Endothelial cell (in vitro differentiated cells): ENCODE results near the gene TNFRSF19. TPM values are rescaled to one million over a fixed set of nuclear protein-coding genes. Genes with fewer than 3 reads are reported as not detected.

ENCODE experiments used
- DNase-seq: peaks from one replicate; pipeline ENCODE4 v3.0.0; 2021; ENCODE audit warnings: low spot score
- H3K27ac Mint-ChIP-seq: one replicate; pipeline ENCODE4 v1.8.0; 2021; ENCODE audit warnings: mixed read lengths, inconsistent platforms; ENCODE audit not compliant: unreplicated experiment
- H3K27me3 Mint-ChIP-seq: one replicate; pipeline ENCODE4 v1.8.0; 2021; ENCODE audit warnings: mild to moderate bottlenecking, moderate library complexity, mixed read lengths, inconsistent platforms; ENCODE audit not compliant: unreplicated experiment
- H3K36me3 Mint-ChIP-seq: one replicate; pipeline ENCODE4 v1.8.0; 2021; ENCODE audit warnings: mild to moderate bottlenecking, low read depth, mixed read lengths, inconsistent platforms; ENCODE audit not compliant: unreplicated experiment
- H3K4me1 Mint-ChIP-seq: one replicate; pipeline ENCODE4 v1.8.0; 2021; ENCODE audit warnings: mild to moderate bottlenecking, mixed read lengths, inconsistent platforms; ENCODE audit not compliant: unreplicated experiment
- H3K4me3 Mint-ChIP-seq: one replicate; pipeline ENCODE4 v1.8.0; 2021; ENCODE audit warnings: mild to moderate bottlenecking, mixed read lengths, inconsistent platforms; ENCODE audit not compliant: unreplicated experiment
- H3K9me3 Mint-ChIP-seq: one replicate; pipeline ENCODE4 v1.8.0; 2021; ENCODE audit warnings: mixed read lengths, inconsistent platforms; ENCODE audit not compliant: unreplicated experiment
- total RNA-seq: library from RNA; stranded (reverse); fragmentation: NEBNext Ultra II Directional; extraction: Animal tissue kit (Norgen Biotek cat#: 25700); gene quantifications from one replicate; pipeline ENCODE4 v1.2.1, GENCODE V29; 2021; ENCODE audit not compliant: unreplicated experiment
- TF ChIP-seq, protein P1 (sequence below): fragments of 200-600 bp; sonication (generic); IDR thresholded peaks from one replicate; pipeline ENCODE4 v1.5.0; 2021; ENCODE audit warnings: antibody characterized with exemption; ENCODE audit not compliant: unreplicated experiment

Gene TNFRSF19
- total RNA-seq, 1 donor from 2014 or later, result 8.8 TPM

DNA sequence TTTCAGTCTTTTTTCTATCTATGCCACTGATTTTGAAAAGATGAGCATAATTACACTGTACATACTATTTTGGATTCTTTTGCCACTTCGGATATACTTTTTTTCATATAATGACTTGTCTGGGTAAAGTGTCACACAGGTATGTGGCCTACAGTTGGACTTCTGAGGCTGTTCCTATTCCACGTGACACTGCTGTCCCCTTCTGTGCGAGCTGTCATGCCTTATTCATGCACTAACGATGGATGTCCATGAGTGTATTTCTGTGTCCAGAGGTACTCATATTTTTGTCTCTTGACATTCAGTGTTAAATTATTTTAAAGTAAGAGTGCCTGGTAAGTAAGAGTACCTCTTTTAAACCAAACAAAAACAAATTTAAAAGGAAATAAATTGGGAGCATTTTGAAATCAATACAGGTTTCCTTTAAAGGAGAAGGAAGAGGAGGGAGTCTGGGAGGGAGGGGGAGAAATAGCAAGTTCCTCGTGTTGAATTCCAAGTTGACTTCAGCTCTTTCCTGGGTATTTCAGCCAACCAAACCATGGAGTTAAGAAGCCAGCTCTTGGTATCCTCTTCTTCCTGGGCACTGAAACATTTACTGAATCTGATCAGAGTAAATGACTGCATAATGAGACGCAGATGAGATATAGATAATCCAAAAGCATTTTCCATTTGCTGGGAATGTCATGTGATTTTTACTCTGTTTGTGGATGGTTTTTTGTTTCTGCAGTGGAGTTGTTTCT lies 61.3 kb downstream of the TNFRSF19 start:
- Mint-ChIP-seq H3K36me3 (no peaks in the 10 kb centered on the region), H3K27me3 (peaks cover 3% of the 10 kb centered on the region), H3K9me3 (no peaks in the 10 kb centered on the region), H3K4me3 (no peak overlapping the region), H3K4me1 (peaks cover 31% of the 10 kb centered on the region), H3K27ac (peak overlapping the region; percentile 45)
- TF ChIP-seq, protein P1, sequence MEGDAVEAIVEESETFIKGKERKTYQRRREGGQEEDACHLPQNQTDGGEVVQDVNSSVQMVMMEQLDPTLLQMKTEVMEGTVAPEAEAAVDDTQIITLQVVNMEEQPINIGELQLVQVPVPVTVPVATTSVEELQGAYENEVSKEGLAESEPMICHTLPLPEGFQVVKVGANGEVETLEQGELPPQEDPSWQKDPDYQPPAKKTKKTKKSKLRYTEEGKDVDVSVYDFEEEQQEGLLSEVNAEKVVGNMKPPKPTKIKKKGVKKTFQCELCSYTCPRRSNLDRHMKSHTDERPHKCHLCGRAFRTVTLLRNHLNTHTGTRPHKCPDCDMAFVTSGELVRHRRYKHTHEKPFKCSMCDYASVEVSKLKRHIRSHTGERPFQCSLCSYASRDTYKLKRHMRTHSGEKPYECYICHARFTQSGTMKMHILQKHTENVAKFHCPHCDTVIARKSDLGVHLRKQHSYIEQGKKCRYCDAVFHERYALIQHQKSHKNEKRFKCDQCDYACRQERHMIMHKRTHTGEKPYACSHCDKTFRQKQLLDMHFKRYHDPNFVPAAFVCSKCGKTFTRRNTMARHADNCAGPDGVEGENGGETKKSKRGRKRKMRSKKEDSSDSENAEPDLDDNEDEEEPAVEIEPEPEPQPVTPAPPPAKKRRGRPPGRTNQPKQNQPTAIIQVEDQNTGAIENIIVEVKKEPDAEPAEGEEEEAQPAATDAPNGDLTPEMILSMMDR, result no peak
- DNase-seq, result no peak

DNA sequence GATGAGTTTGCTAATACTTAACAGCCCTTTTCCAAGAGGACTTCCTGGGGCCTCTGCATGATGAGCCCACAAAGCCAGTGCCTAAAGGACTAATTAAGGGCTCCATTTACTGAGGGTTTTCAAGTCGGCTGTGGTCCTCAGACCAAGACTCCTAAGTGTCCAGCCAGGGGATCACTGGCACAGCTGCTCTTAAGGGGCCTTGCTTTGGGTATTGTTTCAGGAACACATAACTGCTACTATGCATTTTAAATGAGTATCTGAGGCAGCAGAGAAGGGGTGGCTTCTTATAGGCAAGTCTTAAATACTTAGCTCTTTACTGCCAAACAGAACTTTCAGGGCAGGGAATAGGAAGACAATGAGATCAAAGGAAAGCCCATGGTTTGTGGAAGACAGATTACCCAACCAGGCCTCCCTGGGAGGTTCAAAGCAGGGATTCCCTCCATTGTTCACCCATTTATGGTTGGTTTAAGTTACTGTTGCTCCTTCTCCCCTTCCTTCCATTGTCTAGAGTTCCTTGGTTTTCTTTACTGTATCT lies 61.9 kb downstream of the TNFRSF19 start:
- peaks cover 35% of the 10 kb centered on the region for H3K4me1 Mint-ChIP-seq
- H3K9me3 Mint-ChIP-seq, result no peaks in the 10 kb centered on the region
- peak overlapping the region; percentile 27 for H3K27ac Mint-ChIP-seq
- H3K27me3 Mint-ChIP-seq, result peaks cover 3% of the 10 kb centered on the region
- TF ChIP-seq, protein P1, result no peak
- no peaks in the 10 kb centered on the region for H3K36me3 Mint-ChIP-seq
- DNase-seq, result no peak
- no peak overlapping the region for H3K4me3 Mint-ChIP-seq

GRCh38 chr13:23632741-23633140 lies 62.5 kb downstream of the TNFRSF19 start:
- TF ChIP-seq, protein P1, result no peak
- peaks cover 3% of the 10 kb centered on the region for H3K27me3 Mint-ChIP-seq
- no peaks in the 10 kb centered on the region for H3K36me3 Mint-ChIP-seq
- no peak overlapping the region for H3K4me3 Mint-ChIP-seq
- peak overlapping the region; percentile 20 for H3K27ac Mint-ChIP-seq
- peaks cover 41% of the 10 kb centered on the region for H3K4me1 Mint-ChIP-seq
- DNase-seq, result no peak
- no peaks in the 10 kb centered on the region for H3K9me3 Mint-ChIP-seq

DNA sequence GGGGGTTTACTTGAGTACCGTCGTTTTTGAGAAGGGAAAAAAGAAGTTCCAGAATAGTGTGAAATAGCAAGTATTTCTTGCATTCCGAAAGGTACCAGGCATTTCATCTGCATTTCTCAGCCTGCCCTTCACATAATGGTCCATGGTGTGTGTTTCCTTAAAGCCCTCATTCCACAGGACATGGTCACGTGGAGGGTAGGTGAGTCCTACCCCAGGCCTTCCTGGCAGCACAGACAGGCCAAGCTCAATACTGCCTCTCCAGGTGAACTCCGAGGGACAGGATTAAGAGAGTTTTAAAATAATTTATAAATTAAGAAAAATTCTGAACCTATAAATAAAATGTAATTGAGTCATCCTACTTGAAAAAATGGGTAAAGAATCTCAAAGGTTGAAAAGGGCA lies 64.7 kb downstream of the TNFRSF19 start:
- H3K36me3 Mint-ChIP-seq, result no peaks in the 10 kb centered on the region
- TF ChIP-seq, protein P1, result no peak
- H3K27me3 Mint-ChIP-seq, result no peaks in the 10 kb centered on the region
- no peak overlapping the region for H3K4me3 Mint-ChIP-seq
- DNase-seq, result no peak
- peaks cover 47% of the 10 kb centered on the region for H3K4me1 Mint-ChIP-seq
- H3K27ac Mint-ChIP-seq, result no peak overlapping the region
- no peaks in the 10 kb centered on the region for H3K9me3 Mint-ChIP-seq

DNA sequence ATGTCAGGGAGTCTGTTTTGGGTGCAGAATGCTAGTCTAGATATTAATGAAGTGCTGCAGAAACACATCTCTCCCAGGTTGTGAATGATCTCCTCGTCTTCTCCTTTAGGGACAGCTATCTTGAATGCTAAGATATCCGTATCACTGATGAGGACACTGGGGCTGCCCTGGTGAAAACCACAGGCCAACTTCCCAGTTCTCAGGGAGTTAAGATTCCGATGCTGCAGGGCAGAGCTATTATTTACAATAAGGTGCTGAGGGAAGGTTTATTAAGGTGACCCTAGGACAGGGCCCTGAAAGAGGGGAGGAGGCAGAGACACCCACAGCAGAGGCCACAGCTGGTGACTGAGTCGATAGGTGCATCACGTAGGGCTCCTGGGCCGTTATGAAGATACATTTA lies 66.1 kb downstream of the TNFRSF19 start:
- no peaks in the 10 kb centered on the region for H3K27me3 Mint-ChIP-seq

More for the DNA sequence above, 66.1 kb downstream of the TNFRSF19 start:
- Mint-ChIP-seq H3K27ac (peak overlapping the region; percentile 2), H3K4me3 (no peak overlapping the region), H3K4me1 (peaks cover 39% of the 10 kb centered on the region), H3K36me3 (no peaks in the 10 kb centered on the region), H3K9me3 (no peaks in the 10 kb centered on the region)
- DNase-seq, result no peak
- TF ChIP-seq, protein P1, result no peak
